Measurements from ENCODE around the gene PTTG2.
A peak's percentile ranks its signal among the peaks of the same experiment; 100 is the strongest.

The PTTG2 gene

GRCh38 chr4:37953620-37954293 lies 6.4 kb upstream of the PTTG2 start:
- DNase-seq (ENCODE audit: low read depth in 2 of 2) = peak; percentile 22 to 31
- no peak for TF ChIP-seq CTCF (IDR thresholded peaks at IDR 0.05; ENCODE audit: low read depth, low read length)
- no peak overlapping the region for H3K4me3 ChIP-seq (replicated peaks in 1 of 2; ENCODE audit: low read depth in 2 of 2, low read length in 2 of 2)

- no peak overlapping the region for H3K4me3 ChIP-seq (replicated peaks in 1 of 2; ENCODE audit: low read depth in 2 of 2, low read length in 2 of 2)
- no peak for TF ChIP-seq CTCF (IDR thresholded peaks at IDR 0.05; ENCODE audit: low read depth, low read length)
- no peak for DNase-seq (ENCODE audit: low read depth in 2 of 2)
Observed at GRCh38 chr4:37956941-37957340, 3.3 kb upstream of the PTTG2 start.

- DNase-seq (ENCODE audit: low read depth in 2 of 2) = no peak
- no peak overlapping the region for H3K4me3 ChIP-seq (replicated peaks in 1 of 2; ENCODE audit: low read depth in 2 of 2, low read length in 2 of 2)
- no peak for TF ChIP-seq CTCF (IDR thresholded peaks at IDR 0.05; ENCODE audit: low read depth, low read length)
Observed at GRCh38 chr4:37958932-37959331, 1.3 kb upstream of the PTTG2 start.

GRCh38 chr4:37960679-37961450 lies 667 bp downstream of the PTTG2 start:
- no peak for TF ChIP-seq CTCF (IDR thresholded peaks at IDR 0.05; ENCODE audit: low read depth, low read length)
- DNase-seq (ENCODE audit: low read depth in 2 of 2) = no peak
- no peak overlapping the region for H3K4me3 ChIP-seq (replicated peaks in 1 of 2; ENCODE audit: low read depth in 2 of 2, low read length in 2 of 2)

GRCh38 chr4:37964734-37965457 lies 4.7 kb downstream of the PTTG2 start:
- DNase-seq (ENCODE audit: low read depth in 2 of 2) = no peak
- TF ChIP-seq CTCF (IDR thresholded peaks at IDR 0.05; ENCODE audit: low read depth, low read length) = no peak
- no peak overlapping the region for H3K4me3 ChIP-seq (replicated peaks in 1 of 2; ENCODE audit: low read depth in 2 of 2, low read length in 2 of 2)

GRCh38 chr4:37966044-37966443 lies 5.8 kb downstream of the PTTG2 start:
- no peak overlapping the region for H3K4me3 ChIP-seq (replicated peaks in 1 of 2; ENCODE audit: low read depth in 2 of 2, low read length in 2 of 2)
- TF ChIP-seq CTCF (IDR thresholded peaks at IDR 0.05; ENCODE audit: low read depth, low read length) = no peak
- no peak for DNase-seq (ENCODE audit: low read depth in 2 of 2)
